Activated CD4-positive, alpha-beta T cell treated with anti-CD3 and anti-CD28 coated beads, Interleukin-2, Interleukin-6, amounts not matched to agents 100 ng/mL and 50 ng/mL, durations not matched to agents 16 hours and 8 hours (primary cell): ENCODE results near the gene FARP2.

Experiments
- DNase-seq: peaks from one replicate; pipeline ENCODE4 v3.0.0-alpha.2; 2020

The FARP2 gene

DNA sequence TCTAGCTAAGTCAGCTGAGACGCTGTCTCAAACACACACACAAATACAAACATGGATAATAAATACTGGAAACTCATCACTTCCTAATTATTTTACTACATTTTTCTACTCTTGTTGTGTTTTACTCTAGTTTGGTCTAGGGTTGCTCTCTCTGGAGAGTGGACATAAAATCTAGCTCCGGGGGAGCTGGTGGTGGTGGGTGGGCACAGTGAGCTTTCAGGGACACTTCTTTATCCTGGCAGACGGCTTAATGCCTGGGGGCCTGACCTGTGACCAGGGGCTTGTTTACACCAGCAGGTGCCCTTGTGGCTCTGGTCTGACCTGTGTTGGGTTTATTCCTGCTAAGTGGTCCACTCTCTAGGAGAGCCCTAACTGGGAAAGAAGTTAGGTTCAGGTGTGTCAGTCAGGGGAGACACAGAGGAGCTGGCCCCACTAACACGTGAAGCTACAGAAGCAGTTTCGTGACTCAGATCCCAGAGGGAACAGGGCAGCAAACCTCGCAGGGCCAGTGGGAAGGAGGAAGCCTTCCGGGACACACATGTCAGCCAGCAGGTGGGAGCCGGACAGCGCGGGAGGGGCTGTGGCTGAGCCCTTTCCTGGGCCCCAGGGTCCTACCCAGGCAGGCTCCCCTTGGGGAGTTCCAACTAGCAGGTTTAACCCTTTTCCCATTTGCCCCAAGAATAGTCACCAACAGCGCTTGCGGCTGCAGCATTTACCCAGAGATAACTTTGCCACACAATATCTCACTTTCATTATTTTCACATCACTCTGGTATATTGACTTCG is 180.0 kb downstream of the FARP2 start:
- DNase-seq, result no peak

DNA sequence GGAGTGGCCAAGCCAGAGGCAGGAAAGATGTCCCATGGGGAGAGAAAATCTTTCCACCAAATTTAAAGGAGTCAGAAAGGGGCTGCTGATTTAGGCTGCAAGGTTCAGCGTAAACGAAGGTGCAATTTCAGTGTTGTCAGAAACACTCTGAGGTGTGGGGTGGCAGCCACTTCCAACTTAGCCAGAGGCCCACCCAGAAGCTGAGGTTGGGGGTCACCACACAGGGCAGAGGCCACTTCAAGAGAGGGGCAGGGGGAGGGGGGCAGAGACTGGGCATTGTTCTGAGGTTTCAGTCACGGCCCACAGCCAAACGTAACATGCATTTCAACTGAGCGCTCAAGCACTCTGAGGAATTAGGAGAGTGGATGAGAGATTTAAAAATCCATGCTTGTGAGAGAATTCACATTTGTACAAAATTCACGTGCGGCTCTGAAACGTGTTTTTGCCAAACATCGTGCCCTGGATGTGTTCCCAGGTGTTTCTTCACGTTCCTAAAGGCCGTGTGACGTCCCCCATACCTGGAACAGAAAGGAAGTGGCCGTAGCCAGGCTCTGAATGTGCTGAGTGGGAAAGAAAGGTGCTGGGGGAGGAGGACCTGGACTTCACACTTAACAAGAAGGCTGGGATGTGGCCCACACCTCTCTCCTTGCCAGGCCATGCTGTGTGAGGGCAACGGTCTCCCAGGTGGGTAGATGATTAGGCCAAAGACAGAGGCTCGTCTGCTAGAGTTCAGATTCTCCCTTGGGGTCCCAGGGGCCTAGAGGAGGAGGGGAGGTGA is 182.9 kb downstream of the FARP2 start:
- no peak for DNase-seq

DNA sequence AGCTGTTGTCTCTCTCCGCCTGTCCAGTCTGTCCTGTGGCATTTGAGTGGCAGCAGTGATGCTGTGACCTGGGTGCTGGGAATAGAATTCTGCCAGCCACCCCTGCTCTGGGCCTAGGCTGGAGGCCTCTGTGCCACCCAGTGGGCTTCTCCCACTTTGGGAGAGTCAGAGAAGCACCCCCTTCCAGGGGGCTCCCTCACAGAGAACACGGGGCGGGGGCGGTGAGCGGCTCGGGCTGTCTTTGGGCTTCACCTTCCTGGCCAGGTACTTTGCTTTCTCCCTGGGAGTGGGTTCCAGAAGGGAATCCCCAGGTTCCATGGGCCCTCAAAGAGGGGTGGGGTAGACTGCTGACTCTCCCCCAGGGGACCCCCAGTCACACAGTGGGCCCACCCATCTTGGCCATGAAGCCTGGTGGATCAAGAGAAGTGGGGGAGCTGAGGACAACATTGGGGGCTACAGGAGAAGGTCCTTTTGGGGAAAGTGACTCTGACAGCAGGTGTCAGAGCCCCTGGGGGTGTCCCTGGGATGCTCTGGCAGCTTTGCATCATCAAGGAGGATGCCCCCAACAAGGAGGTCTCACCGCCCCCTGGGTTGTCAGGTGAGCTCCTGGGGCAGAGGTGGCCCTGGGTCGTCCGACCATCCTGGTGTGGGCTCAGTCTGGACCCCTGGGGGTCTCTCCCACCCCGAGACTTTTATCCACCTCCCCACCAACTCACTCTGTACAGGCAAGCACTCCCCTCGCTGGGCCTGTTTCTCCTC is 183.7 kb downstream of the FARP2 start:
- DNase-seq, result no peak

DNA sequence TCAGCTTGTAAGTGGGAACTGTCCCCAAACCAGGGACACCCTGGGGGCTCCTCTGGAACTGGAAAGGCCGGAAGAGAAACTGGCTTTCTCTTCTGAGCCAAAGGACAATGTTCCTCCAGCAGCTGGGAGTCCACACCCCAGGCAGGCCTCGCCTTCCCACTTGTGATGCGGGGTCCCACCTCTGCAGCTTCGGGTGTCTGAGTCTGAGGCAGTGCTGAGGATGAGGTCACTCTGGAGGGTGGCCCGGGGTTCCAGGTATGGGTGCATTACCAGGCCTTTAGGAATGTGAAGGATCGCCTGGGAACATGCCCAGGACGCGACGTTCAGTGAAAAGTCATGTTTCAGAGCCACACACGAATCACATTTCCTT is 184.3 kb downstream of the FARP2 start:
- DNase-seq, result no peak

DNA sequence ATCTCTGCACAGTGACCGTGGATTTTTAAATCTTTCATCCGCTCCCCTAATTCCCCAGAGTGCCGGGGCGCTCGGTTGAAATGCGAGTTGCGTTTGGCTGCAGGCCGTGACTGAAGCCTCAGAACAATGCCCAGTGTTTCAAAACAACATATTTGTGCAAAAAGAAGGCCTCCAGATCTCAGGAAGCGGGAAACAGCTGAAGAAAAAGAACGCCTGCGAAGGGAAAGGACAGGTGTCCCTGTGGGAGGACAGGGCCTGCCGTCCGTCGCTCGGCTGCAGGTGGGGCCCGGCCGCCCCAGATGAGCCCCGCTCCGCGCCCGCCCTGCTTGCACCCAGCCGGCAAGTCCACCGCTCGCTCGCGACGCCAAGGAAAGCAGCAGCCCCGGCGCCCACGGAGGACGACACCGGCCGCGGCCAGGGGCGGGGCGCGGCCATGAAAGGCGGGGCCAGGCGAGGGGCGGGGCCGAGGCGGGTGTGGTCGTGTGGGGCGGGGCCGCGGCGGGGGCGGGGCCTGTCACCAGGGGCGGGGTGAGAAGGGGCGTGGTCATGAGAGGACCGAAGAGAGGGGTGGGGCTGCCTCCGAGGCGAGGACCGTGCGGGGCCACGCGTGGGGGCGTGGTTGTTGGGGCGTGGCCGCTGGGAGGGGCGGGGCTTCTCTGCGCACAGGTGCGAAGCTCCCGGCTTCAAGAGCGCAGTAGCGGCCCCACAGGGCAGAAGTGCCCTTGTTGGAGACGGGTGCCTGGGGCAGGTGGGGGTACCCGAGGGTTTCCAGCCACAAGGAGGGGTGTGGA is 184.9 kb downstream of the FARP2 start:
- peak; percentile 76 for DNase-seq

DNA sequence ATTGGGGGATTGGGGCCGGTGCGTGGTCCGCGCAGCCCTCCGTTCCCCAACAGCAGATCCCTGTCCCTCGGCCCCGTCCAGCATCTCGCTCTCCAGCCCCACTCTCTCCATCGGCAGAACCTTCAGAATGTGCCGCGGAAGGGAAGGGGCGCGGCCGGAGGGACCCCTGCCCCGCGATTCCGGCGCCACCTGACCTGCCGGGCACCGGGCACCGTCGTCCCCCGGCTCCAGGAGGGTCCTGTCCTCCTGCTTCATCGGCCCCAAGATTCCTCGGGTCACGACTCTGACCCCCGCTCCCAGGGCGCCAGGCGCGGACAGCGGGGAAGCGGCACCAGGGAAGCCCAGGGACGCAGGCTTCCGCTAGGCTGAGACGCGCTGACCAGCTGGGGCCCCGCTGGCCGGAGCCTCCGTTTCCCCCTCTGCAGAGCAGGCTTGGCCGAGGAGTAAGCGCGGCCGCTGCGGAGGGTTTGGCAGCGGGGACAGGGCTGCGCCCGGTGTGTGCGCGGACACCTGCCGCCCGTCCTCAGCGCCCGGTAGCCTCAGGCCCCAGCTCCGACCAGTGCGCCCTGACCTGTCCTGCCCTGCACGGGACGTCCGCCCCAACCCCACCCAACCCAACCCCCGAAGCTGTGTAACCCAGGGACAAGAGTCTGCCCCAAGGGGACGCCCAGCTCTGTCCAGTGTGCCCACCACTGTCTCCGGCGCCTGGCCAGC is 185.6 kb downstream of the FARP2 start:
- no peak for DNase-seq

DNA sequence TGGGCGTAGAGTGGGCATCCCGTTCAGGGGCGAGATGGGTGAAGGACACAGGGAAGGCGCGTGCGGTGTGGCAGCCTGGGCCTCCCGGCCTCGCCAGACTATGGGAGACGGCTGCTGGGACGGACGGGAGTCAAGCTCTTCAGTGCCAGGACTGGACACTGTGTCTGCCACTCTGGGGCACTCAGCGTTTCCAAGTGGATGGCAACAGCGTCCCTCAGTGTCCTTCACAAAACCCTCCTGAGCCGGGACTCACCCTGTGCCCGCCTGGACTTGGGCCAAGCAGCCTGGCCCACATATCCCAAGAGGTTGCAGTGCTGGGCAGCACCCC is 186.2 kb downstream of the FARP2 start:
- DNase-seq, result no peak
